ENCODE data around the gene SCN8A.

The SCN8A gene

DNA sequence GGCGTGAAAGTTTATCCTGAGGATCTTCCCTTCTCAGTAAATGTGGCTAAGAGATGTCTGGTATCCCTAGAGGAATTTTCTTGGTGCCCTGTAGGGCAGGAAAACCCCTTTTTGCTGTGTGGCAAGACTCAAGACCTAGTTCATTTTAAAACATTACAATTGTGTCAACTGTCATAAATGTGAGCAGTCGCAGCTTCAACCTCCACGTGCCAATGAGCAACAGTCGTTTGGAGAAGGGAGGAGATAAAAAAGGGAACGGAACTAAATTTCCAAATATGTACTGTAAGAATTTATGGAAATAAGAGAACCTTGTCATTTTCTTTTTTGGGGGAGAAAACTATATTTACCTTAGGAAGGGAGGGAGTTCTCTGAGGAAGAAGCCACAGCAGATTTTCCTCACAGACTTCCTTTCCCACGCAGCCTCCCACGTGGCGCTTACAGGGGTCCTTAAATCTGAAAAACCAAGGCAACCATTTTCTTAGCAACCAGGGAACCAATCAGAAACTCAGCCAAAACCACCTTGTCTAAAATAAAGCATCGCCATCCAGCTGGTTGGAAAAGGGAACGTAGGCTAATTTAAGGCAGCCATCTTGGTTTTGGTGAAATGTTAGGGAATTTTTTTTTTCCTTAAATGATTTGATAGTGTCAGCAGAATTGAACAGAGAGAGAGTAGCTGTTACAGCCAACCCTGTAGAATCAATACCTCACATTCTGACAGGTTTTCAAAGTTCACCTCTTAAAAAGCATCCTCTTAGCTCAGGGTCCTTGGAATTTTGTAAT is 158.4 kb downstream of the SCN8A start:
- H3K4me1 ChIP-seq (ENCODE audit: control insufficient read depth, insufficient read depth, low read length): peaks cover 18% of the 10 kb centered on the region
- H3K36me3 ChIP-seq (ENCODE audit: control insufficient read depth, insufficient read depth, low read length, severe bottlenecking): peaks cover 30% of the 10 kb centered on the region
- H3K9ac ChIP-seq (ENCODE audit: low read length): no peak overlapping the region
- no peak overlapping the region for H3K4me3 ChIP-seq (ENCODE audit: low read length)
- DNase-seq (ENCODE audit: low read depth): no peak
- H3K9me3 ChIP-seq (ENCODE audit: control insufficient read depth, low read length): no peaks in the 10 kb centered on the region
- no peaks in the 10 kb centered on the region for H3K27me3 ChIP-seq (replicated peaks; ENCODE audit: control insufficient read depth, insufficient read depth, low read length)

DNA sequence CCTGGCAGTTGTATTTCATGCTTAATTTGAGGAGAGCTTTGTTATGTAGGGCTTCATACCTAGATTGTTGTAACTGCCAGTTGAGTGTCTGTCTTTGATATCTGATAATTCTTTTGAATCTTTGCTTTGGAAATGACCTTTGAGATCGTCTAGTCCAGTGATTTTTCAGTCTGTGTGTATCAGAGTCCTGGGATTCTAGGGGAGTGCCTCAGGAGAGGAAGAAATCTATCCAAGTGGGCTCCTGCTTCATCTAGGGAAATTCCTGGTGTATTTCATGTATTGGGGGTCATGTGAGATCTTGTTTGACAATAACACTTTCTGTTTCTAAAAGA is 158.9 kb downstream of the SCN8A start:
- peaks cover 18% of the 10 kb centered on the region for H3K4me1 ChIP-seq (ENCODE audit: control insufficient read depth, insufficient read depth, low read length)
- peaks cover 30% of the 10 kb centered on the region for H3K36me3 ChIP-seq (ENCODE audit: control insufficient read depth, insufficient read depth, low read length, severe bottlenecking)
- H3K9ac ChIP-seq (ENCODE audit: low read length): no peak overlapping the region
- H3K4me3 ChIP-seq (ENCODE audit: low read length): no peak overlapping the region
- no peak for DNase-seq (ENCODE audit: low read depth)
- no peaks in the 10 kb centered on the region for H3K9me3 ChIP-seq (ENCODE audit: control insufficient read depth, low read length)
- H3K27me3 ChIP-seq (replicated peaks; ENCODE audit: control insufficient read depth, insufficient read depth, low read length): no peaks in the 10 kb centered on the region

DNA sequence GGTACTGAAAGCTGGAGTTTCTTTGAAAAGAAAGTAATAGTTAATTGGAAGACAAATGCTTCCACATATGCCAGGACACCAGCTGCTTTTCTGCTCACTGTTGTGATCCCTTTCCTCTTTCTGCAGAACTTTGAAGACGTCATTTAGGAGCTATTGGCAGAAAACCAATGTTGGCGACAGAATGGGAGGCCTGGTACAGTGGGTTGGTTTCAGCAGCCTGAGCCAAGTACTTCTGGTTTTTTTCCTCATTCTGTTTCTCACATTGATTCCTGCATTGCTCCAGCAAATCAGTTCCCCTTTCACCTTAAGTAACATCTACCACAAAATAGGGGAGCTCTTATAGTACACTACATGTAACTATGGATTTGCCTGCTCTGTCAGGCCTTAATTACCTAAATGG is 160.6 kb downstream of the SCN8A start:
- peaks cover 18% of the 10 kb centered on the region for H3K4me1 ChIP-seq (ENCODE audit: control insufficient read depth, insufficient read depth, low read length)
- no peaks in the 10 kb centered on the region for H3K27me3 ChIP-seq (replicated peaks; ENCODE audit: control insufficient read depth, insufficient read depth, low read length)
- DNase-seq (ENCODE audit: low read depth): no peak
- H3K9ac ChIP-seq (ENCODE audit: low read length): peak overlapping the region; percentile 44
- no peaks in the 10 kb centered on the region for H3K9me3 ChIP-seq (ENCODE audit: control insufficient read depth, low read length)
- no peak overlapping the region for H3K4me3 ChIP-seq (ENCODE audit: low read length)
- H3K36me3 ChIP-seq (ENCODE audit: control insufficient read depth, insufficient read depth, low read length, severe bottlenecking): peaks cover 18% of the 10 kb centered on the region

DNA sequence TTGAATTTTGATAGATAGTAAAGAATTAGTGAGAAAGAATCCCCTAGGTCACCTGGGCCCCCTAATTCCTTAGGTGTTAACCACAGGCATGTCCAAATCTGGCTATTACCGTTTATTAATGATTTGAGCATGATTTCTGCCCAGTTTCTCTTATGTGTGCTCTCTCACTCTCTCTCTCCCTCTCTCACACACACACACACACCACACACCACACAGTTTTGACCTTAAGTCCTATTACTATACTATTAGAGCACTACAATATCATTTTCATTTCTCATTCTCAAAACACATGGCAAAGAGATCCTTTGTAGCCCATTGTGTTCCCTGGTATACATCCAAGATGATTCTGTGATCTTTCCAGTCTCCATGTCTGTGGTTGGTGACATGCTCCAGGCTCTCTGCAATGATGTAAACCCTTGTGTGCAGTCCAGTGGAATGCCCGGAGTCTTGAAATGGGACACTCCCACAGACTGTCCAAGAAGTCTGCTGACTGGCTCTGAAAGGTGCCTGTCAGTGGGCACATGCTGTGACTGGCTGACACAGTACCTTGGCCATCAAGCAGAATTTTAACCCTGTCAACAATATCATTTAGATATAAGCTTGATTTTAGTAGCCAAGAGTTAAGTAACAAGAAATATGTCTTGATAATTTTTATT is 161.3 kb downstream of the SCN8A start:
- Histone ChIP-seq H3K9ac (ENCODE audit: low read length) (peak overlapping the region; percentile 44), H3K9me3 (ENCODE audit: control insufficient read depth, low read length) (no peaks in the 10 kb centered on the region), H3K4me1 (ENCODE audit: control insufficient read depth, insufficient read depth, low read length) (peaks cover 18% of the 10 kb centered on the region), H3K36me3 (ENCODE audit: control insufficient read depth, insufficient read depth, low read length, severe bottlenecking) (peaks cover 19% of the 10 kb centered on the region), H3K4me3 (ENCODE audit: low read length) (no peak overlapping the region), H3K27me3 (replicated peaks; ENCODE audit: control insufficient read depth, insufficient read depth, low read length) (no peaks in the 10 kb centered on the region)
- peak; percentile 91 for DNase-seq (ENCODE audit: low read depth)

DNA sequence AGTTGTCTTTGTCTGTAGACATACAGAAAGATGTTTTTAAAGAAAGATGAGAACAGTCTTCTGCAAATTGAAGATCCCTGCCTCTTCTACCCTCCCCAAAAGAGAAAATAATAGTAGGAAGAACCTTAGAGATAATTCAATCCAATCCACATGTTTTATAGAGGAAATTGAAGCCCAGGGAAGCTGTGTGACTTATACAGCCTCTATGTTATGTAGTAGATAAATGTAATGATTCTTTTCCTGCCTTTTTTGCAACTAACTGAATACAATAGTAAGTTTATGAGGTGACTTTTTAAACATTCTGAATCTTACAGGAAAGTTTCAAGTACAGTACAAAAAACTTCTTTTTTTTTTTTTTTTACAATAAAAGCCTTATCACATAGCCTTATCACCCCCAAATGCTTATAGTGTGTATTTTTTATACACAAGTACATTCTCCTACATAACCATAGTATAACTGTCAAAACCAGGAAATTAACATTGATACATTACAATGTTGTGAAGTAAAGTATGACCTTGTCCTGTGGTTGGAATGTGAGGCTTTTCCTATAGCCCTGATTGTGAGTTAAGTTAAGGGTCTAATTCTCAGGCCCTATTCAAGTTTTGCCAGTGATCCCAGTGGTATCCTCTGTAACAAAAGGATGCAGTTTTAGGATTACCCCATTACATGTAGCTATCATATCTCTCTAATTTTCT is 163.1 kb downstream of the SCN8A start:
- H3K9ac ChIP-seq (ENCODE audit: low read length): no peak overlapping the region
- H3K9me3 ChIP-seq (ENCODE audit: control insufficient read depth, low read length): no peaks in the 10 kb centered on the region
- peaks cover 18% of the 10 kb centered on the region for H3K4me1 ChIP-seq (ENCODE audit: control insufficient read depth, insufficient read depth, low read length)
- H3K36me3 ChIP-seq (ENCODE audit: control insufficient read depth, insufficient read depth, low read length, severe bottlenecking): peaks cover 12% of the 10 kb centered on the region
- H3K27me3 ChIP-seq (replicated peaks; ENCODE audit: control insufficient read depth, insufficient read depth, low read length): no peaks in the 10 kb centered on the region
- H3K4me3 ChIP-seq (ENCODE audit: low read length): no peak overlapping the region
- DNase-seq (ENCODE audit: low read depth): no peak

DNA sequence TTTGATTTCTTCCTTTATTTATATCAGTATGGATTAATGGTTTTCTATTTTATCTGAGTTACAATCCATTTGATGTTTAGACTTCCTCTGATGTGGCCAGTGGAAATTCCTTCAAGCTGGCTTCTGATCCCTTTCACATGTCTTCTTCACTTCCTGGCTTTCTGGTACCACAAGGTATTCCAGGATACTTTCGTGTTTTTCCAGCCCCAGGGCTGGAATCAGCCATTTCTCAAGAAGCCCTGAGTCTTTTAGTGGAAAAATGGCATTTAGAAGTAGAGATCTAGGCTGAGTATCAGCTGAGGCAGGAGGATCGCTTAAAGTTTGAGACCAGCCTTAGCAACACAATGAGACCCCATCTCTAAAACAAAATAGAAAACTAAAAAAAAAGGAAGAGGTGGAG is 164.2 kb downstream of the SCN8A start:
- no peaks in the 10 kb centered on the region for H3K9me3 ChIP-seq (ENCODE audit: control insufficient read depth, low read length)
- peaks cover 10% of the 10 kb centered on the region for H3K36me3 ChIP-seq (ENCODE audit: control insufficient read depth, insufficient read depth, low read length, severe bottlenecking)
- peaks cover 29% of the 10 kb centered on the region for H3K4me1 ChIP-seq (ENCODE audit: control insufficient read depth, insufficient read depth, low read length)
- no peak overlapping the region for H3K9ac ChIP-seq (ENCODE audit: low read length)
- no peak overlapping the region for H3K4me3 ChIP-seq (ENCODE audit: low read length)
- no peak for DNase-seq (ENCODE audit: low read depth)
- no peaks in the 10 kb centered on the region for H3K27me3 ChIP-seq (replicated peaks; ENCODE audit: control insufficient read depth, insufficient read depth, low read length)

DNA sequence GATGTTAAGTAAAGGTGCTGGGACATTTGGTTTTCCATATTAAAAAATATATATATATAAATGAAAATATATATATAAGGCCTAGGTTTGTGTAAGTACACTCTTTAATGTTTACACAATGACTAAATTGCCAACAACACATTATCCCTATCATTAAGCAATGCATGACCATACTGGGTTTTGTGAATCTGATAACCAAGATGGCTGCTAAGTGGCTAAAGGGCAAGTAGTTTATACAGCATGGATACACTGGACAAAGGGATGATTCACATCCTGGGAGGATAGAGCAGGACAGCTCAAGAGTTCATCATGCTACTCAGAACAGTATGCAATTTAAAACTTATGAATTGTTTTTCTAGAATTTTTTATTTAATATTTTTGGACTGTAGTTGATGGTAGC is 168.1 kb downstream of the SCN8A start:
- Histone ChIP-seq H3K4me1 (ENCODE audit: control insufficient read depth, insufficient read depth, low read length) (peaks cover 17% of the 10 kb centered on the region), H3K27me3 (replicated peaks; ENCODE audit: control insufficient read depth, insufficient read depth, low read length) (no peaks in the 10 kb centered on the region), H3K9ac (ENCODE audit: low read length) (no peak overlapping the region), H3K9me3 (ENCODE audit: control insufficient read depth, low read length) (no peaks in the 10 kb centered on the region), H3K4me3 (ENCODE audit: low read length) (no peak overlapping the region), H3K36me3 (ENCODE audit: control insufficient read depth, insufficient read depth, low read length, severe bottlenecking) (peaks cover 6% of the 10 kb centered on the region)
- DNase-seq (ENCODE audit: low read depth): no peak

DNA sequence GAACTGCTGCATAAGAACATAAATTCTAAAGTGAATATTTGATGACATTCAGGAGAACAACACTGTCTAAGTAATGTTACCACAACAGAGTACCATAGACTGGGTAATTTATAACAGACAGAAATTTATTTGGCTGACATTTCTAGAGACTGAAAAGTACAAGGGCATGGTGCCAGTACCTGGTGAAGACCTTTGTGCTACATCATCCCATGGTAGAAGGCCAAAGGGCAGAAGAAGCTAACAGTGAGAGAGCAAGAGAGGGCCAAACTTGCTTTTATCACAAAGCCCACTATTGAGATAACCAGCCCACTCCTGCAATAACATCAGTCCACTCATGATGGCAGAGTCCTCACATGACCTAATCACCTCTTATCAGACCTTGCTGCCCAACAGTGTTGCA is 168.7 kb downstream of the SCN8A start:
- Histone ChIP-seq H3K36me3 (ENCODE audit: control insufficient read depth, insufficient read depth, low read length, severe bottlenecking) (peaks cover 6% of the 10 kb centered on the region), H3K9me3 (ENCODE audit: control insufficient read depth, low read length) (no peaks in the 10 kb centered on the region), H3K27me3 (replicated peaks; ENCODE audit: control insufficient read depth, insufficient read depth, low read length) (no peaks in the 10 kb centered on the region), H3K4me3 (ENCODE audit: low read length) (no peak overlapping the region), H3K9ac (ENCODE audit: low read length) (no peak overlapping the region), H3K4me1 (ENCODE audit: control insufficient read depth, insufficient read depth, low read length) (peaks cover 17% of the 10 kb centered on the region)
- no peak for DNase-seq (ENCODE audit: low read depth)

DNA sequence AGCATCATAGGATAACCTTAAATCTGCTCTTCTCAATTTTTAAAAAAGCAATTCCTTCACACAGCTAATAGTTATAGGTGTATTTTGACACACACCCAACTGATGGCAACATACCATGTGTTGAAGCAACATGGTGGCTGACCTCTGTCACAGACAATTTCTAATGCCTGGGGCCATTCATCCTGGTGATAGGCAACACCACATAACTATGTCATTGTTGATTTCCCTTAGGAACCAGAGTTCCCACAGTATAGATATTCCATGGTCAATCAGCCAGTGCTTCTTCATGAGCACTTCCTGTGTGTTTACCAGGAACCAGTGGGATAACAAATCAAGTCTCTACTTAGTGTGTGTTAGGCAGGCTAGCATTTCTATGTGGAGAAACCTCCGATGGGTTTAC is 169.2 kb downstream of the SCN8A start:
- Histone ChIP-seq H3K4me3 (ENCODE audit: low read length) (no peak overlapping the region), H3K27me3 (replicated peaks; ENCODE audit: control insufficient read depth, insufficient read depth, low read length) (no peaks in the 10 kb centered on the region), H3K4me1 (ENCODE audit: control insufficient read depth, insufficient read depth, low read length) (peaks cover 17% of the 10 kb centered on the region), H3K9me3 (ENCODE audit: control insufficient read depth, low read length) (no peaks in the 10 kb centered on the region), H3K9ac (ENCODE audit: low read length) (no peak overlapping the region), H3K36me3 (ENCODE audit: control insufficient read depth, insufficient read depth, low read length, severe bottlenecking) (peaks cover 6% of the 10 kb centered on the region)
- DNase-seq (ENCODE audit: low read depth): no peak

DNA sequence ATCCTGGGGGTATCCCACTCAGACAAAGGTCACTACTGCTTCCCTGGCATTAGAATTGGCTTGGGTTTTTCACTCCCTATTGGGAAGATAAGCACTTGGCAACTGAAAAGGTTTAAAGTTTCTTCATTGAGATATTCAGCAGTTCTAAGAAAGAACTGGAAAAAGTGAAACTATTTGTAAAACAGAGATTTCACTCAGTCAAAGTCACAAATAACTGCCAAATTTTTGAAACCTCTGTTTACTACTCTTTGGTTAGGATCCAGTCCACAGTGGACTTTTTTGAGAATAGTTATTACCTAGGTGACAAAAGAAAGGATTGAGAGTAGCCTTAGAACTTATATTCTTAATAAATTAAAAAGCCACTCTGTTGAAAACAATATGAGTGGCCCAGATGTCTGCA is 172.7 kb downstream of the SCN8A start:
- Histone ChIP-seq H3K9ac (ENCODE audit: low read length) (no peak overlapping the region), H3K36me3 (ENCODE audit: control insufficient read depth, insufficient read depth, low read length, severe bottlenecking) (peaks cover 12% of the 10 kb centered on the region), H3K4me3 (ENCODE audit: low read length) (peak overlapping the region; percentile 8), H3K9me3 (ENCODE audit: control insufficient read depth, low read length) (no peaks in the 10 kb centered on the region), H3K27me3 (replicated peaks; ENCODE audit: control insufficient read depth, insufficient read depth, low read length) (no peaks in the 10 kb centered on the region), H3K4me1 (ENCODE audit: control insufficient read depth, insufficient read depth, low read length) (peaks cover 17% of the 10 kb centered on the region)
- DNase-seq (ENCODE audit: low read depth): no peak

DNA sequence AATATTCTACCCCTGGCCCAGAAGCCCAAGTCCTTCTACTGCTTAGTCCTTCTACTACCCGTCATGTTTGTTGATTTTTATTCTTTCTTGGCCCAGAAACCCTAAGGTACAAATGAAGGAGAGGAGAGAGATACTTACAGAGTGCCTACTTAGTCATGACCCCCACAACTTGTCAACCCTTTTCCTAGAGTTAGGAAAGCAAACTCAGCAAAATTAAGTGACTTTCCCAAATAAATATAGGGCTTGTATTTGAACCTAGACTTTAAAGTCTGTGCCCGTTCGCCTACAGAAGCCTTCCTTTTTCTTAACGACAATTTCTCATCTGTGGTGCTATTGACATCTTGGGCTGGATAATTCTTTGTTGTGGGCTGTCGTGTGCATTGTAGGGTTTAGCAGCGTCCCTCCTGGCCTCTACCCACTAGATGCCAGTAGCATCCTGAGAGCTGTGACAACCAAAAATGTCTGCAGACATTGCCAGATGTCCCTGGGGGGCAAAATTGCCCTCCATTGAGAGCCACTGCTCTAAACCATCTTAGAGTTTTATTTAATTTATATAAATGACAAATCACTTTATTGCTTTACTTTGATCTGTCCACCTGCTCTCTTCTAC is 175.1 kb downstream of the SCN8A start:
- no peak overlapping the region for H3K4me3 ChIP-seq (ENCODE audit: low read length)
- no peak overlapping the region for H3K9ac ChIP-seq (ENCODE audit: low read length)
- H3K27me3 ChIP-seq (replicated peaks; ENCODE audit: control insufficient read depth, insufficient read depth, low read length): no peaks in the 10 kb centered on the region
- H3K9me3 ChIP-seq (ENCODE audit: control insufficient read depth, low read length): no peaks in the 10 kb centered on the region
- peaks cover 20% of the 10 kb centered on the region for H3K36me3 ChIP-seq (ENCODE audit: control insufficient read depth, insufficient read depth, low read length, severe bottlenecking)
- peaks cover 15% of the 10 kb centered on the region for H3K4me1 ChIP-seq (ENCODE audit: control insufficient read depth, insufficient read depth, low read length)
- DNase-seq (ENCODE audit: low read depth): no peak
